Right lung (tissue), 5 donors: Measurements from ENCODE around the gene FZD10. TPM values are rescaled to one million over a fixed set of nuclear protein-coding genes. Genes with fewer than 3 reads are reported as not detected.

ENCODE experiments used
- DNase-seq, 2 donors: peaks; one replicate each; pipeline ENCODE4 v3.0.0-alpha.2; 2013
- polyA plus RNA-seq, 5 donors: library from polyadenylated mRNA; unstranded; fragments of 120-200 nt; gene quantifications; one replicate each; pipeline versions ENCODE4 v1.2.1 to v1.2.3, GENCODE V29; 2013; ENCODE audit warnings: inconsistent platforms in 1 of 5, low replicate concordance in 1 of 5; ENCODE audit not compliant: insufficient read length in 5 of 5, insufficient read depth in 1 of 5

Gene FZD10
- polyA plus RNA-seq, 5 donors, result 0.39 to 1.4 (median 0.84) TPM

DNA sequence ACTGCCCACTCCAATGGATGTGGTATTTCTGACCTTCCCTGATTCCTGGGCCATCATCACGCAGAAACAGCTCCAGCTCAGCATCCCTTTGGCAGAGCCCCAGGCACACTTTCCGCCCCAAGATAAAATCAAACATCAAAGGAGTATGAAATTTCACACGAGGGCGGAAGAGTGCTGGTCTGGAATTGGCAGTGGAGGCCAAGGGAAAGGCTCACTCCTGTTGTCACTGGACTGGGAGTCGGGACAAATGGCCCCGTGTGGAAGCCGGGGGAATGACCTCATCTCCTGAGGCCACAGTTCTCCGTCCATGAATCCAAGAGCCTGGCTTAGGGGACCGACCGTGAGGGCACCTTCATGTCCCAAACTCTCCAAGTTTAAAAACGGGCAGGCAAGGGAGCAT lies 40.9 kb downstream of the FZD10 start:
- no peak for DNase-seq

DNA sequence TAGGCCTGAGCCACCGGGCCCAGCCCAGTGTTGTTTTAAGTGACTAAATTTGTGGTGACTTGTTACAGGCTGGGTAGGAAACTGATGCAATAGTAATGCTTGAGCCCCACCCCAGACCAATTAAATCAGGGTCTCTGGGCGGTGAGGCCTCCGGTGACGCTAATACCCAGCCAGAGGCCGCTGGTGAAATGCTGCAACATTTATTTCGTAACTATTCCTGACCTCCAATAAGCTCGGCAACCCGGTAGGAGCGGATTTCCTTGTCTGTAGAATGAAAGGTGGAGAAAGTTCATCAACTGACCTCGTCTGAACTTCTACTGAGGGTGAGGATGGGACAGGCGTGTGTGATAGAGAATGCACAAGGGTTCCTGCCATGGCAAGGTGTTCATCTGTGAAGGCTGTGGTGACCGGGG lies 42.3 kb downstream of the FZD10 start:
- no peak for DNase-seq

DNA sequence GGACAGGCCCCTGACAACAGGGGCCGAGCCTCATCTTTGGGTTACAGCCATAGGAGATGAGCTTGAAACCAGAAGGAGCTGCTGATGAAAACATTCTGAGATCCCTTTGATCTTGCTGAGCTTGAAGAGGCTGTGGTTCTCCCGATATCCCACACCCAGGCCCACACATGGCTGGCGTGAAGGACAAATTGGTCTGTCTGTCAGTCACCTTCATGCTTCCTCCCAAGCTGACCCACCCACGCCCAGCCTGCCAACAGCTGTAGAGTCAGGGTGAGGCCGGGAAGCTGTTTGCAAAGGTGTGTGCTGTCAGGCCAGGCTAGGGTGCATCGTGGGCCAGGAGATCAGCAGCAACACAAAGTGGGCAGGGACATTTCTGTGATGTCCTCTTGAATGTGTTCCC lies 43.2 kb downstream of the FZD10 start:
- DNase-seq, result no peak

DNA sequence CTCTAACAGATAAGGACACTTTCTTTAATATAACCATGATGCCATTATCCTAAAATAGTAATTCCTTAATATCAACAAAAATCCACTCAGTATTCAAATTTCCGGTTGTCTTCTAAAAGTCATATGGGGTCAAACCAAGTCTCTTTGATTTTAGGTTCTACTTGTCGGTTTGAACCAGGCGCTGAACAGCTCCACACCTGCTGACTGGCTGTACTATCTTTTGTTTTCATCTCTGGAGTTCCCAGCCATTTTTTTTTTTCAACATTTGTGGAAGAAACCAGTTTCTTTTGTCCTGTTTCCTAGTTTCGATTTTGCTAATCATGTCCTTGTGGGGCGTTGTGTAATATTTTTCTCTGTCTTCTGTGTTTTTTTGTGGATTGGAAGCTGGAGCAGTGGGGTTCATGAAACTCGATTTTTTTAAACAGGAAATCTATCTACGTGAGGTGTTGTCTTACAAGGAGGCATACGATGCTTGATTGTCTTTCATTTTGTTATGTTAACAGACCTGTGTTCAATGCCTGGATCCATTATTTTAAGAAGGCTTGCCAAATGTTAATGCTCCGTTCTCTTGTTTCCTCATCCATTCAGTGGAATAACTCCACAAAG lies 50.2 kb downstream of the FZD10 start:
- no peak for DNase-seq

DNA sequence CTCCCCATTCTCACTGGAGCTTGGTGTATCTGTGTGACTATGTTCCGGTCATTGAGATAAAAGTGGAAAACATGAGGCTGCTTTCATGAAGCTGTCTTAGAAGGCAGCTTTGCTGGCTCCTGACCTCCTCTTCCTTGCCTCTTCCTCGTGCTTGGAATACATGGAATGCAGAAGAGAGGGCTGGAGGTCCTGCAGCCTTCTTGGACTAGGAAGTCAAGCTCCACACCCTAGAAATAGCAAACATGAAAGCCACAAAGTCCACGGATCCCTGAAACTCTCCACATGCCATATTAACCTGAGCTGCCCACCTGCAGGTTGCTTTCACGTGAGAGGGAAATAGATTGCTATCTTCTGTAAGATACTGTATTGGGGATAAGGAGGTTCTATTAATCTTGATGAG lies 51.0 kb downstream of the FZD10 start:
- no peak for DNase-seq

DNA sequence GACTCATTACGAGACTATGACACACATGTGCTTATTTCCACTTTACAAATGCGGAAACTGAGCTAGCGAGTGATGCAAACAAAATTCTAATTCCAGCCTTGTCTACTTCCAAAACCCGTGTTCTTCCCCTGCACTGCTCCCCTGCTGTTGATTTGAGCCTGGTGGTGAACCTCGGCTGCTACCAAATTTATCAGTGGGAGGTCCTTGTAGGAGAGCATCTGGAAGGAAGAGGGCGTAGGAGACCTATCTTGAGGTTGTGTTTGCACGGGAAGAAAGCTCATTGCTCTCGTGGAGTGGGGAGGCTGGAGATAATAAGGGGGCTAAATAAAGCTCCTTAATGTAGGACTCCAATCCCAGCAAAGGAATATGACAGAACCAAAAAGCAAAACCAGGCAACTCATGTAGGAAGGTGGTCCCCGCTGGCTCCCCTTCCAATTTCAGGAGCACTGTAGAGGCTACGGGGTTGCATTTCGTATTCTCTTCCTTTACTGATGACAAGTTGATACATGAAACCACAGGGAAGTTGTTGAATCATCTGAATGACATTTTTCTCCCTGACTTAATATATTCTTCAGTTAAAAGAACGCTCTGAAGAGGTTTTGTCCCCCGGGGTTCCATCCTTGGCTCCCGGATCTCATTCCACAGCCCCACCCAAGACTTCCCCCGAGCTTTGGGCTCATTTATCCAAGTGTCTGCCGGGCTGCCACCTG lies 52.6 kb downstream of the FZD10 start:
- DNase-seq, result no peak

Other genes starting within 250 kb of the FZD10 start
- under 1 TPM in 3 of 5 donors, not detected in 2; 0.10 to 0.54 (median 0.24) TPM for gene PIWIL1, start 175.4 kb downstream of the FZD10 start, polyA plus RNA-seq